ENCODE results near the gene BANF1.

Gene BANF1

GRCh38 chr11:66026017-66026529 is 23.8 kb downstream of the BANF1 start, which contains the start of gene CATSPER1:
Gene CATSPER1 (minus strand): TSS chr11:66026479. CDS start chr11:66026379, 100 bp downstream.
- TF ChIP-seq CTCF (IDR thresholded peaks at IDR 0.05; ENCODE audit: control extremely low read depth, extremely low read depth, low read depth, missing control alignments), result no peak
- ChIA-PET POLR2A (no interaction called here), CTCF (interaction anchor here (1.5 to 3.8 kb wide), 3 partner anchors 19 to 141 kb away, joined by 3 to 25 read pairs (median 10); no protein-coding TSS in a partner anchor)
- DNase-seq (ENCODE audit: extremely low spot score), result no peak

GRCh38 chr11:66032957-66033735 is 30.8 kb downstream of the BANF1 start:
- DNase-seq (ENCODE audit: extremely low spot score), result no peak
- no peak for TF ChIP-seq CTCF (IDR thresholded peaks at IDR 0.05; ENCODE audit: control extremely low read depth, extremely low read depth, low read depth, missing control alignments)
- ChIA-PET CTCF (interaction anchor here (8.0 kb wide), 1 partner anchor 13 kb away, joined by 52 read pairs; no protein-coding TSS in a partner anchor), POLR2A (no interaction called here)

- CTCF ChIA-PET, result interaction anchor here (0.6 to 8.0 kb wide), 6 partner anchors 10 to 324 kb away, joined by 3 to 52 read pairs (median 4); partner anchors contain the start of genes KAT5 and SF3B2
- POLR2A ChIA-PET, result no interaction called here
These were observed 33.5 kb downstream of the BANF1 start for GRCh38 chr11:66035653-66036333.

GRCh38 chr11:66036334-66036710 is 34.0 kb downstream of the BANF1 start:
- TF ChIP-seq CTCF (IDR thresholded peaks at IDR 0.05; ENCODE audit: control extremely low read depth, extremely low read depth, low read depth, missing control alignments), result no peak
- POLR2A ChIA-PET, result no interaction called here
- DNase-seq (ENCODE audit: extremely low spot score), result no peak
- CTCF ChIA-PET, result interaction anchor here (0.6 to 8.0 kb wide), 6 partner anchors 10 to 325 kb away, joined by 3 to 52 read pairs (median 4); partner anchors contain the start of genes KAT5 and SF3B2

More at GRCh38 chr11:66035653-66036333, 33.5 kb downstream of the BANF1 start:
- DNase-seq (ENCODE audit: extremely low spot score), result no peak
- TF ChIP-seq CTCF (IDR thresholded peaks at IDR 0.05; ENCODE audit: control extremely low read depth, extremely low read depth, low read depth, missing control alignments), result no peak

GRCh38 chr11:66037327-66037726 is 35.0 kb downstream of the BANF1 start:
- no peak for DNase-seq (ENCODE audit: extremely low spot score)
- ChIA-PET POLR2A (no interaction called here), CTCF (interaction anchor here (1.3 to 8.0 kb wide), 5 partner anchors 9 to 185 kb away, joined by 3 to 52 read pairs (median 5); no protein-coding TSS in a partner anchor)
- TF ChIP-seq CTCF (IDR thresholded peaks at IDR 0.05; ENCODE audit: control extremely low read depth, extremely low read depth, low read depth, missing control alignments), result no peak

- TF ChIP-seq CTCF (IDR thresholded peaks at IDR 0.05; ENCODE audit: control extremely low read depth, extremely low read depth, low read depth, missing control alignments), result no peak
- ChIA-PET POLR2A (no interaction called here), CTCF (interaction anchor here (2.0 to 8.0 kb wide), 2 partner anchors 6 to 13 kb away, joined by 6 to 52 read pairs; partner anchors contain the start of gene SF3B2)
- DNase-seq (ENCODE audit: extremely low spot score), result no peak
These were observed 37.5 kb downstream of the BANF1 start for GRCh38 chr11:66039765-66040164.
